Activated CD4-positive, alpha-beta T cell treated with anti-CD3 and anti-CD28 coated beads for 4 hours (primary cell): Measurements from ENCODE around the gene DOK5.

ENCODE experiments used
- DNase-seq, 2 donors: peaks; one replicate each; pipeline ENCODE4 v3.0.0-alpha.2; 2020

DOK5 gene

DNA sequence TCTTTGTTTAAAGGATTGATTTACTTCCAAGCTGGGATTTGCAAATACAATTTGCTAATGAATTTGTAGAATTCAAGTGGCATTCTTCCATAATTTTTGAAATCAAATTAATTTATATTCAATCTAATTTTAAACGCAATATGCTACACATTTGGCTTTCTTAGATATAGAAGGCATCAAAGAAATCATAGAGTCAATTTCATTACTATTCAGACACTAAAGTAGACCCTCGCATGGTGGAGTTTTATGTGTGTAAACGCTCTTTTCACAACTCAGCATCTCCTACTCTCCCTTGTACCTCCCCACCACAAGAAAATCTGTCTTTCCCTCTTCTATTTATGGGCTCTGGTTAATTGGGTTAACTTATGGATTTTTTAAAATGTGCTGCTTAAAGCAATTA, 144.3 kb downstream of the DOK5 start:
- no peak for DNase-seq

DNA sequence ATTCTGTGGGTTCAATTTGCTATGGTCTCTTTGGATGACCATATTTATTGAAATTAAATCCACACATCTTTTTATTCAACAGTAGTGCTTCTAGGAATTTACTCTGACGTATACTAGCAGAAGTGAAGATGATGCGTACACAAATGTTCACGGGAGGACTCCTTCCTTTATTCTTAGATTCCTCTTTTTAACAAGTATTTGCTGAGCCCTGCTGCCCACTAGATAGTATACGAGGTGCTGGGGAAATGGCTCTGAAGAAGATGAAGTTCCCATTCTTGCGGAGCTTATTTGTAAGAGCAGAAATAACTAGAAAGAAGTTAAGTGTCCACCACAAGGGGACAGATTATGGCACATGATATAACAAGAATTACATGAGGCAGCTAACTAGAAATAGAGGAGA, 145.2 kb downstream of the DOK5 start:
- no peak for DNase-seq

DNA sequence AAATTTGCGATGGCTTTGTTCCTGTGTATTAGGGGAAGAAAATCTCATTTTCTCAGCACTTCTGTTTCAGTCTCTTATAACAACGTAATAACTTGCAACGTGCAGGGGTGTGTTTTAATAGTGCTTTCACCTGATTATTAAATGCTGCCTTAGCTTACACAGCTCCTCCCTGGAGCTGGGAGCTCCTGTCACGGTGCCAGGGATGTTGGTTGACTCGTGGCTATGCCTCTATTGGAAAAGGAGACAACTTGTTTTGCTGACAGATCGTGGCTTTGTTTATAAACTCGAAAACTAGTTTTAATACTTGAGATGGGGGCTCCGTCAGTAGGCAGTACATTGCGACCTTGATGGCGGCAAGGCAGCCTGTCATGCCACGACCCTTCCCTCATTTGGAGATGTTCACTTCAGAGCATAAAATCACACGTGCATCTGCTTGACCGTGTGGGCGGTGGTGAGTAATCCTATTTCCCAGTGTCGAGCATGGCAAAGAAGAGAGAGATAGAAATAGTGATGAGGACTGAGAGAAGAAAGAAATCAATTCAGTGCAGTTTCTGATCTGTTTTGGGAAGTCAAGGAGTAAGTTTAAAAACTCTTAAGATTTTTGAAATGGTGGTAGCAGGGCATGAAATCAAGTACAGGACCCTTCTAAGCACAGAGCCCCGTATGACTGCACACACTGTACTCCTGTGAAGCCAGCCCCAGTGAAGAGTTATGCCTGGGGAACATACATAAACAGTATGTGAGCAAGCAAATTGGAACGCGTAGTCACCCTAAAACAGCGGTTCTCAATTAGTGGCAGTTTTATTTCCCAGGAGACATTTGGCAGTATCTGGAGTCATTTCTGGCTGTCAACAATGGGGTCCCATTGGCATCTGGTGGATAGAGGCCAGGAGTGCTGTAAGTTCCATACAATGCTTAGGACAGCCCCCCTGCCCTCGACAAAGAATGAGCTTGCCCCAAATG, 147.2 kb downstream of the DOK5 start:
- DNase-seq: no peak

DNA sequence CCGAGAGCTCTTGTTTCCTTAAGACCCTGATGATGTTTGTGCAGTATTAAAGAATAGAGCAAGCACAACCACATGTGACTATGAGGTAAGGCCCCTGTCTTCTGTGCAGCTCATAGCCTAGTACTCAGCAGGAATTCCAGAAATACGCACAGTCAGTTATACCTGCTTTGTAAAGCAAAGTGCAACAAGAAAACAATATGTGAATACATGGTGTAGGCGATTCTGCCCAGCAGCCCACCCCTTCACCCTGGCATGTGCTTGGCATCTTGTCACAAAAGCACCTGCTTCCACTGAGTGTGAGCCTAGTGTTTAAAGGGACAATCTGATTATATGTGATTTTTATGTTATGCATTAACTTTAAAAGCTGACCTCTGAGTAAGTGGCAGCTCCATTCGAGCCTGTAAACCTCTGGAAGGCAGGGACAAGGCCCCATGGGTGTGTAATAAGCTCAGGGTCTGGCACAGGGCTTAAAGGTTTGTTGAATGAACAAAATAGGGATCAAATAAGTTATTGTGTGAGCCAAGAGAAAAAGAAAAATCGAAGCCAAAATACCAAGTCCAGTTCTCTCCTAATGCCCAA, 148.7 kb downstream of the DOK5 start:
- no peak for DNase-seq

DNA sequence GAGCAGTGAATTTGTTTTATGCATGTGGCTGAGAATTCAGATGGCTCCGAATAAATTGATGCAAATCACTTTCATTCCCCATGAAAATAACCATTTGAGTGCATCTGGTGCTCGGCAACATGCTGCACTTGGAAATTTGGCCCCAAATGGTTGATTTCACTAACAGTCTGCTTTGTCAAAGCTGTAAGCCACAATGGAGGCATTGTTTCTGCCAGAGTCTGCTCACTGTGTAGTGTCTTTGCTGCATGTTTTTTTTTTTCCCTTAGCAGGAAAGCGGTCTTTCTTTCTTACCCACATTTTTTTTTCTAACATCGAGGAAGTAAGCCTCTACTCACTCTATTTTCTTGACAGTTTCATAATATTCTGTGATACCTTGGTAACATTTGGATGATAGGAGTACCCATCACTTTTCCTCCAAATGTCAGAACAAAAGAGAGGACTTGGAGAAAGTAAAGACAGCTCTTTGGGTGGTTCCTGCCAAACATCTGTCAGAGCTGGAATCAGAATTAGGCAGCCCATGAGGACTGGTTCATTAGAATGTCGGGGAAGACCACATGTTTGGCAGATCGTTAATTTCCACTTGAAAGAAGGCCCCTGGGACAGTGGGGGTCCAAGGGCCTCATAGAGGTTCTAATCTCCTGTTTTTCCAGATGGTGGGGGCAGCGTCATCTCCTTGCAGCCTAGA, 149.5 kb downstream of the DOK5 start:
- DNase-seq: no peak

DNA sequence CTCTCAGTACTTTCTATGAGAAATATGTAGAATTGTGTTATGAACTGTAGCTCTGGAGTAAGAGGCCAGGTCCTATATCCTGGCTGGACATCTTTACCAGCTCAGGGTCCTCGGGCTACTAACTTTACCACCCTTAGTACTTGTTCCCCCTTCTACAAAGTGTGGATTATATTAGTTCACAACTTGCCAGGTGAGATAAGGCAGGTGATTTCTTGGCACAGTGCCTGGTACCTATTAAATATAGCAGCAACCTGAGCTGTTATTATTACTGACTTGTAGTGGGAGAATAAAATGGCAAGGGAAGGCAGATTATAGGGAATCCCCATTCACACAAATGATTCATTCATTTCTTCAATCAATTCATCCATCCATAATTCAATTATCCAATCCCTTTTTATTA, 150.1 kb downstream of the DOK5 start:
- no peak for DNase-seq

DNA sequence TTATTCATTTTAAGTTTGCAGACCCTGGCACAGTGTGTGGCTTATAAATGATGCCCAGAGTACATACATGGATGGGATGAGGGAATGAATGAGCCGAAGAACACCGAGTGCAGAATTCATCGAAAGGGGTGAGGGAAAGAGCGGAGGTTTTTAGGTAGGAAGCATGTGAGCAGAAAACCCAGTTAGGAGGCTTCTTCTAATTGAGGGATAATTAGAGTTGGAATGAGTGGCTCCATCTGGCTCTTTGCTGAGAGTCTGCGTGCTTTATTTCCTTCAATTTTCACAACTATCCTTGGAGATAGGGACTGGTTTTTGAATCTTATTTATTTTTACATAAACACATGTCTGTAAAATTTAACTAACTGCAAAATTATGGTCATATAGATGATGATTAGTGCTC, 150.7 kb downstream of the DOK5 start:
- no peak for DNase-seq

DNA sequence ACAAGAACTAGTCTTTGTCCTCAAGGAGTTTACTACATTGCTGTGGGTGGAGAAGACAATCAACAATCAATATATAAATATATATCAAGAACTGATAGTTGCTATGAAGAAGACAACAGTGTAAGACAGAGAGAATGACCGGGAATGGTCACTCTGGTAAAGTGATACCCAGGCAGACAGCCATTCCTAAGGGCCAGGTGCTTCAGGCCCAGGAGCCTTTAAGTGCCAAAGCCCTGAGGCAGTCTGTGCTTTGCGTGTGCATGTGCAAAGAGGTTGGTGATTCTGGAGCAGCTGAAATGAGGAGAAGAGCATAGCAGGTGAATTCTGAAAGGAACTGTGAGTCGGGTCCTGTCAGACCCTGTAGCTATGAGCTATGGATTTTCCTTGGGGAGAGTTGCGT, 154.2 kb downstream of the DOK5 start:
- DNase-seq: no peak

DNA sequence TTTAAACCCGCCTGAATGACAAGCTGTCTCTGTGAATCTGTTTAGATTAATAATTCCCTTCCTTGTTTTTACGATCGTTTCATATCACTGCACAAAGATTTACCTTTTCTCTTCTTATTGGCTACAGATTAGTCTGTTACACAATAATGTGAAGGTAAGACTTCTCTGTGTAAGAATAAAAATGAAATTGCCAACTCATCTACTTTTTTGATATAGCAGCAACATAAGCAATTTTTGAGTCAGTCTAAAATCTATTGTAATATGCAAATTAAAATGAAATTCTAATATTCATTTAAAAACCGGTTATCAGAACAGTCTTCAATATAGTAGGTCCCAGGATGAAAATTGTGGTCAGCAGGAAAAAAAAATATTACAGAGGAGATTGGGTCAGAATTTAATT, 155.2 kb downstream of the DOK5 start:
- DNase-seq: no peak

DNA sequence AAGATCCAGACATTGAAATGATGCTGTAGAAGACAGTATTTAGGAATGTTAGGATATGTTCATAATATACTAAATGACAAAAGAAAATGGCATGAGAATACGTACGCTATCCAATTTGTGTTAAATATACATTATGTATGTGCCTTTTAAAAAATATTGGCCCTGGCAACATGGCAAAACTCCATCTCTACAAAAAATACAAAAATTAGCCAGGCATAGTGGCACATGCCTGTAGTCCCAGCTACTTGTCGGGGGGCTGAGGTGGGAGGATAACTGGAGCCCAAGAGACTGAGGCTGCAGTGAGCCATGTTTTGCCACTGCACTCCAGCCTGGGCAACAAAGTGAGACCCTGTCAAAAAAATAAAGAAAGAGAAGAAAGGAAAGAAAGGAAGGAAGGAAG, 155.7 kb downstream of the DOK5 start:
- no peak for DNase-seq

DNA sequence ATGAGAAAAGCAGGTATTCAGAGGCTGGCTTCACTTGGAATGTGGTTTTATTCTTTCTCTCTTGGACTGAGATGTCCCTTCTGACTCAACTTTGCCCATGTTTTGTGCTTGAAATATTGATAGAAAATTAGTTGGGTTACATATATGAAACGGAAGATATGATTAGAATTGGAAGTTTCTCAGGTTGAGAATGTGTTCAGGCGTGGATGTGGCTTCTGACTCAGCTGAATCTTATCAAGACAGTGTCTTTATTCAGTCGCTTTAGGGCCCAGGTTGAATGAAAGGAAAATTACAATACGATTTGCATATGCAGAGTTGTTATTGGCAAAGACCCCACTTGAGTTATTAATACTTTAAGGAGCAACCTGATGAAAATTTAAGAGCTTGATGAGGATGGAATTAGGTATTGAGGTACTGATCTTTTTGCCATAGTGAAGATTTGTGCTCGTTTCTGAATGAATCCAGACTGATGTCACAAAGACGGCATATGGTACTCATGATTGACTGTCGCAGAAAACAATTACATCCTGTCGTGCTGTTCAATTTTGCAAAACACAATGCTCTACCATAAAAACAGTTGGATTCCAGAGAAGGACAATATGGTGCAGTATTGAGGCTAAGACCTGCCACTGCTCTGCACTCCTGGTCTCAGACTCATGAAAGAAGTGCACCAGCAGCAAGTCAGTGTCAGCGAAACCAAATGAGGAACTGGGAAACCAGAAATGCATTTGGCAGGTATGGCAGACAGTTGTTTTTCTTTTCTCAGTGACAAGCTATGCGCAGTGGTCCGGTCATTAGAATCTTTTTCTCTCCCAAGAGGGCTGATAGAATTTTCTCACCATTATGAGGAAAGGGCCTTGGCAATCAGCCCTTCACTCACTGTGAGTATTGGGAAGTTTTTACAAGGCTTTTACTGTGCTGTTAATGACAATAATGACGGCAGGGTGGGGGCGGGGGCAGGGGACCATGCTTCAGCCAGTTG, 158.3 kb downstream of the DOK5 start:
- DNase-seq: no peak

DNA sequence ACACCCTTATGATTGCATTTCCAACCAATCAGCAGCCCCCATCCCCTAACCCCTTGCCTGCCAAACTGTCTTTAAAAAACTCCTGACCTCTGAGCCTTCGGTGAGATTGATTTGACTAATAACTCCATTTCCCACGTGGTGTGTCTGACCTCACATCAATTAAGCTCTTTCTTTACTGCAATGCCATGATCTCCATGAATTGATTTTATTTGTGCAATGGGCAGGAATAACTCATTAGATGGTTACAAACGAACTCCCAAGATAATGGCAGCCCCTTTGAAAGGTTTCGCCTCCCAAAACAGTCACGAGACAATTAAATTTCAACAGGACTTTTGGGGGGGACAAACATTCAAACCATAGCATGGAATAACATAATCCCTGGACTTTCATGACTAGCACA, 161.2 kb downstream of the DOK5 start:
- no peak for DNase-seq

DNA sequence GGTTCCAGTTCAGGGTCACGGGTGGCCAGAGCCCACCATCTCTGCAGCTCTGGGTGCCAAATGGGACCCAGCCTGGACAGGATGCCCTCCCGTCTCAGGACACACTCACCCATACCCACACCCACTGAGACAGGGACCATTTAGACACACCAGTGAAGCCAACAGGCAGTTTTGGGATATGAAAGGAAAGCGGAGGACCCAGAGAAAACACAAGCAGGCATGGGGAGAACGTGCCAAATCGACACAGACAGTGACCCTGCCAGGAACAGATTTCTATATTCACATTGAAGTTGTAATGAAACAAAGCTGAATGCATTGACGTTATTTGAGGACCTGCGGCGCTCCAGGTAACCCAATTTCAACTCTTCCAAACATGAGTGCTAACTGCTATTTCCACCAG, 164.5 kb downstream of the DOK5 start:
- no peak for DNase-seq

DNA sequence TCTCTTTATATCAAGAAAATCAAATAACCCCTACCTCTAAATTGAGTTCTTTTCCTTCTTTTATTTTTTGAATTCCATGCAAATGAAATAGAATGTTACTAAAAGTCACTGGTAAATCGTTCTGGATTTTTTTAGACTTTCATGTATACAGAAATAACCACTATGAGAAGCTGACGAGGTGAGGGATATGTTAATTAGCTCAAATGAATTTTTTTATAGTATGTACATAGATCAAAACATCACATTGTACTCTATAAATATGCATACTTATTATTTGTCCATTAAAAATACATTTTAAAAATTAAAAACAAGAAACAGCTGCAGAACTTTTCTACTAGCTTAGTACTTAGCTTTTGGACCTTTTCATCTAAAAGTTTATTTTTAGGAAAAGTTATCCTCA, 165.4 kb downstream of the DOK5 start:
- no peak for DNase-seq

DNA sequence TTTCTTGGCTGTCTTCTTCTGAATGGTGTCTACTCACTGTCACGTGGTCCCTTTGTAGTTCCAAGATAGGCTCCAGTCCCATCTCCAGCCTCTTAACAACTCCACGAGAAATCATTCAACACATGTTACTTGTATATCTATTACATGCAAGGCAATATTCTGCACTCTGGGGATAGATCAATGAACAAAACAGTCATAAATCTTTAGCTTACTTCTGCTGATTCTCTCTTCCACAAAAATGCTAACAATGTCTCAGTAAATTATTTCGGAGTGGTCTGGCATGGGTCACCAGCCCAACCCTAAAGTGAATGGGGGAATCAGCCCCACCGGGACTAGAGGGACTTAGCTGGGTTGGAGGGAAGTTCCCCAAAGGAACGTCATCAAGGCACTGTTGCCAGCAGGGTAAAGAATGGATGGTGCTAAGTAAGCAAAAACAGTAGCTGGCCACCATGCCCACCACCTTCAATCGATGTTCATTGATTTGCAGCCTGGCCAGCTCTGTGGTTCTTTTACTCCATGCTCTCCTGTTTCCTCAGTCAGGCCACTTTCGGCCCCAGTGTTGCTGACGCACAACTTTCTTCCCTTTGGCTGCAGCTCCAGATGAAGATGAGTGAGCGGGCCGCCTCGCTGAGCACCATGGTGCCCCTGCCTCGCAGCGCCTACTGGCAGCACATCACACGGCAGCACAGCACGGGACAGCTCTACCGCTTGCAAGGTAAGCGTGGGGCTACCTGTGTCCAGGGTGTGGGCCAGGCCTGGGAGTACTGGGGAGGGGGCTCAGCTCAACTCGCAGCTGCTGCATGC, 167.7 kb downstream of the DOK5 start:
- DNase-seq: no peak

DNA sequence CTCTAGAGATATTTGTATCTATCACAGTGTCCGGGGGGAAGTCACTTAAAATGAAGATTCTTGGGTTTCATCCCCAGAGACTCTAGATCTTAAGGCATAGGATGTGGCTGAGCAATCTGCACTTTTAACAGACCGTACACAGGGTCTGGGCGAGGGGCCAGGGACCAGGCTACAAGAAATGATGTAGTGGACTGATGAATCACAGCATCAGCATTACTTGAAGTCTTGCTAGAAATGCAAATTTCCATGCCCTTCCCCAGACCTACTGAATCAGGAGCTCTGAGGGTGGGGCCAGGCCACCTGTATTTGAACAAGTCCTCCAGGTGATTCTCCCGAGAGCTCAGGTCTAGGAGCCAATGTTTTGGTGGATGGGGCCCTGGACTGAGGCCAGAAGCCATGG, 168.4 kb downstream of the DOK5 start:
- DNase-seq: no peak

DNA sequence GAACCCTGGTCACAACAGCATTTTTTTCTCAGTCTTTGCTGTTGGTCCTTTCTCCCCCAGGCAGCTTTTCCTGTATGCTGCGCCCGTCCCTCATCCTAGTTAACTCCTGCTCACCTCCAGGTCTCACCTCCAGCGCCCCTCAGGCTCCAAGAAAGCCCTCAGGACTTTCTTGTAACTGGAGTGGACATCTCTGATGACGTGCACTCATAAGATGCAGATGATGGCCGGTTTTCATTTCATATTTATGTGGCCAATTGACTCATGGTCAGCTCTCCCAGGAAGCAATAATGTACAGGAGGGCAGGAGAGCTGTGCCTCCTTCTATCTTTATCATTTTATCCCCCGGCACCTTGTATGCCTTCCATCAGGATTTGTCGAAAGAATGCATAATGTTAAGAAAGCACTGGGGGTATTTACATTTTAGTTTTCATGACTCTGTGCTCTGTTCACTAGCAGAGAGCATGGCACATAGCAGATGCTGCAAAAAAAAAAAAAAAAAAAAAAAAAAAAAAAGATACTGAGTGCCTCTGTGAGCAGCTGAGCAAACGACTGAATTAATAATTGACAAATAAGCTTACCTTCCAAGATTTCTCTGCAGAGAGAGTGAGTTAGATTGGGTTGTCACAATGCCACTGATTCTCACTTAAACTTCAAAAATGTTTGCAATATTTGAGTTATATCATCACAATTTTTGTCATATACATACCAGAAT, 170.2 kb downstream of the DOK5 start:
- no peak for DNase-seq

DNA sequence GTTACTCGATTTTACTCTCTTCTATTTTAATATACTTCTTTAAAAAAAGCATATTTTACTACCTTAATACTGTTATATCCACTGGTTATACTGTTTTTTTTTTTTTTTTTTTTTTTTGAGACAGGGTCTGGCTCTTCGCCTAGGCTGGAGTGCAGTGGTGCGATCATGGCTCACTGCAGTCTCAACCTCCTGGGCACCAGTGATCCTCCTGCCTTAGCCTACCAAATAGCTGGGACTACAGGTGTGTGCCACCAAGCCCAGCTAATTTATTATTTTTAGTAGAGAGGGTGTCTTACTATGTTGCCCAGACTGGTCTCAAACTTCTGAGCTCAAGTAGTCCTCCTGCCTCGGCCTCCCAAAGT, 170.7 kb downstream of the DOK5 start:
- DNase-seq: no peak

DNA sequence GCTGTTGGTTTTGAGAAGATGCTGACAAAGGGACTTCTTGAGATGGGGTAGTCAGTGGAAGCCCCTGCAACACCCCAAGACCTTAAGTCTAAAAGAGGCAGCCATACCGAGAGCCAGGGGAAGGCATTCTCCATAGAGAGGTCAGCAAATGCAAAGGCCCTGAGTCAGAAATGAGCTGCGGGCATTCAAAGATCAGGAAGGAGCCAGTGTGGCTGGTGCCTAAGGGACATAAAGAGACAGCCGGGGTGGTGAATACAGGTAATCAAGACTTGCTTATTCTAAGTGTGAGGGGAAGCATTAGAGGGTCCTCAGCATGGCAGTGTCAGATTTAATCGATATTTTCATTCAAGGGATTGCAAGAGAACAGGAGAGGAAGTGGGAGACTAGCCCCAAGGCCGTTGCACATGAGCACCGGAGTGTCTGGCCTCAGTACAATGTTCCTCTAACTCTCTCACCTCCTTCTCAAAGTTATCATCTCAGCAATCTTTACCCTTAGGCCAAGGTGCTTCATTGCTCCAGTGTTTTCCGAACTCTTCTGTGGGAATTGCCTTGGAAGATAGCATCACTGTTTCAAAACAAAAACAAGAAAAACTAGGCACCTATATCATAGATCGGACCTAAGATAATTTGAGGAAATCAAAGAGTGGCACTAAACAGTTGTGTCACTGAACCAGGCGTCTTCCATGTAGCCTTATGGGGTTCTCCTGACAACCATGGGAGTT, 173.2 kb downstream of the DOK5 start:
- no peak for DNase-seq

DNA sequence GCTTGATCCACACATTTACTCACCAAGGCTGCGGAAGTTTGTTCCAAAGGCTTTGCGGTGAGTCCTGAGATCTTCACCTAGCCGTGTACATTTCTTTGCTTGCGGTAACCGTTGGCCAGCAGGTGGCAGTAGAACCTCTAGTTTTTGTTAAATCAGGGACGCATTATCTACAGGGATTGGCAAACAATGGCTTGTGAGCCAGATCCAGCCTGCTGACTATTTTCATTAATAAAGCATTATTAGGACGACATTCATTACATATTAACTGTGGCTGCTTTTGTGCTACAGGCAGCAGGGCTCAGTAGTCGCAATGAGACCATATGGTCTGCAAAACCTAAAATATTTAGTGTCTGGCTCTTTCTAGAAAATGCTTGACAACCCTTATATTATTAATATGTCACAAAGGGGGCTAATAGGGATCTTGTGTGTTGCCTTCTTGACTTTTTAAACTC, 174.1 kb downstream of the DOK5 start:
- DNase-seq: peak; percentile 38 to 57
